ENCODE results near the gene DUSP16.

Gene DUSP16

GRCh38 chr12:12465522-12465921, 97.1 kb downstream of the DUSP16 start:
- no peak for DNase-seq

- DNase-seq, result no peak
Measured at GRCh38 chr12:12461923-12462315, 100.7 kb downstream of the DUSP16 start.

GRCh38 chr12:12460935-12461922, 101.4 kb downstream of the DUSP16 start:
- DNase-seq, result no peak

- DNase-seq, result no peak
Measured at GRCh38 chr12:12456637-12457036, 106.0 kb downstream of the DUSP16 start.

- no peak for DNase-seq
Measured at GRCh38 chr12:12454315-12454714, 108.3 kb downstream of the DUSP16 start.

GRCh38 chr12:12453635-12454034, 109.0 kb downstream of the DUSP16 start:
- DNase-seq, result no peak

- DNase-seq, result no peak
Measured at GRCh38 chr12:12452326-12452902, 110.2 kb downstream of the DUSP16 start.

- DNase-seq, result no peak
Measured at GRCh38 chr12:12451098-12451497, 111.6 kb downstream of the DUSP16 start.

GRCh38 chr12:12450043-12450471, 112.6 kb downstream of the DUSP16 start:
- DNase-seq, result no peak

GRCh38 chr12:12449533-12450025, 113.1 kb downstream of the DUSP16 start:
- no peak for DNase-seq

GRCh38 chr12:12447837-12448236, 114.8 kb downstream of the DUSP16 start:
- no peak for DNase-seq

- no peak for DNase-seq
Measured at GRCh38 chr12:12447236-12447635, 115.4 kb downstream of the DUSP16 start.

- no peak for DNase-seq
Measured at GRCh38 chr12:12446786-12447185, 115.9 kb downstream of the DUSP16 start.

GRCh38 chr12:12445882-12446181, 116.8 kb downstream of the DUSP16 start:
- DNase-seq, result no peak

GRCh38 chr12:12445165-12445881, 117.3 kb downstream of the DUSP16 start:
- DNase-seq, result no peak

- DNase-seq, result no peak
Measured at GRCh38 chr12:12443431-12443878, 119.2 kb downstream of the DUSP16 start.

- DNase-seq, result no peak
Measured at GRCh38 chr12:12442548-12443071, 120.1 kb downstream of the DUSP16 start.

GRCh38 chr12:12441843-12442461, 120.7 kb downstream of the DUSP16 start:
- DNase-seq, result no peak

GRCh38 chr12:12441429-12441807, 121.2 kb downstream of the DUSP16 start:
- no peak for DNase-seq

GRCh38 chr12:12440784-12441428, 121.8 kb downstream of the DUSP16 start:
- DNase-seq, result no peak

- DNase-seq, result no peak
Measured at GRCh38 chr12:12439636-12440035, 123.0 kb downstream of the DUSP16 start.

GRCh38 chr12:12436831-12437345, 125.8 kb downstream of the DUSP16 start:
- DNase-seq, result no peak
